Panc1 (cell line): ENCODE data around the gene DRG1. TPM values are rescaled to one million over a fixed set of nuclear protein-coding genes. Genes with fewer than 3 reads are reported as not detected.
"Not testable (repeated sequence)": the region's sequence is repeated elsewhere in the genome, so short reads cannot be mapped to it uniquely, and the experiment has no call there.

Source experiments
- ATAC-seq: fragments of 200-7000 bp; cut with Tn5 transposase; 2 replicates; pipeline ENCODE4 v1.9.1; 2020; ENCODE audit warnings: mild to moderate bottlenecking, moderate library complexity
- BruUV-seq: library from RNA; stranded (reverse); fragments of 400-500 nt; replicated peaks from 2 replicates; lab custom pipeline; 2021; lab: Mats Ljungman, UMichigan
- CTCF ChIA-PET: fragments of 300-600 bp; sonication (Branson Sonifier 250); formaldehyde crosslinking; loops from one replicate; lab custom pipeline; 2022; ENCODE audit warnings: antibody characterized with exemption; lab: Charles Lee
- POLR2A ChIA-PET: fragments of 300-600 bp; sonication (Branson Sonifier 250); formaldehyde crosslinking; loops from one replicate; lab custom pipeline; 2022; ENCODE audit warnings: antibody characterized with exemption; lab: Charles Lee
- DNase-seq: peaks from one replicate; pipeline ENCODE4 v3.0.0-alpha.2; 2010; ENCODE audit warnings: low read depth, low spot score
- H3K27ac ChIP-seq: 2 replicates; pipeline ENCODE4 v1.5.1; 2011; ENCODE audit warnings: mild to moderate bottlenecking, low read length, inconsistent platforms
- H3K27me3 ChIP-seq: fragments of 200-500 bp; sonication (Bioruptor generic); 2 replicates; pipeline ENCODE4 v1.6.0; 2014; ENCODE audit warnings: low read length, inconsistent platforms; ENCODE audit not compliant: control insufficient read depth, insufficient read depth
- H3K36me3 ChIP-seq: fragments of 200-500 bp; sonication (Bioruptor generic); 2 replicates; pipeline ENCODE4 v1.5.1; 2014; ENCODE audit warnings: inconsistent platforms, mild to moderate bottlenecking, low read length, moderate library complexity; ENCODE audit not compliant: control insufficient read depth, insufficient read depth
- H3K4me1 ChIP-seq: 2 replicates; pipeline ENCODE4 v1.5.1; 2011; ENCODE audit warnings: inconsistent platforms, mild to moderate bottlenecking, low read length, moderate library complexity; ENCODE audit not compliant: control insufficient read depth, insufficient read depth
- H3K4me3 ChIP-seq, 2 experiments: 2 replicates each; pipeline ENCODE4 v1.5.1; 2011 to 2012; ENCODE audit warnings: low read depth in 2 of 2, low read length in 2 of 2, mild to moderate bottlenecking in 2 of 2, inconsistent platforms in 1 of 2, moderate library complexity in 1 of 2
- H3K9me3 ChIP-seq: fragments of 200-500 bp; sonication (Bioruptor generic); 2 replicates; pipeline ENCODE4 v1.5.1; 2014; ENCODE audit warnings: low read depth, mild to moderate bottlenecking, inconsistent platforms, low read length, moderate library complexity; ENCODE audit not compliant: control insufficient read depth, insufficient read depth
- CTCF ChIP-seq: fragments of 450-650 bp; IDR thresholded peaks from 2 replicates; pipeline ENCODE4 v1.5.1; 2017; ENCODE audit warnings: mild to moderate bottlenecking
- POLR2AphosphoS5 ChIP-seq: IDR thresholded peaks from 2 replicates; pipeline ENCODE4 v1.6.1; 2012; ENCODE audit warnings: mild to moderate bottlenecking, low read depth, low read length, moderate library complexity
- REST ChIP-seq, 2 experiments: IDR thresholded peaks; 2 replicates each; pipeline ENCODE4 v1.6.1; 2011 to 2012; ENCODE audit warnings: low read depth in 2 of 2, control low read depth in 1 of 2, low read length in 1 of 2, mild to moderate bottlenecking in 1 of 2, moderate library complexity in 1 of 2; ENCODE audit not compliant: insufficient read depth in 1 of 2
- SIN3A ChIP-seq: IDR thresholded peaks from 2 replicates; pipeline ENCODE4 v1.6.1; 2012; ENCODE audit warnings: low read depth, mild to moderate bottlenecking, low read length, moderate library complexity, borderline replicate concordance; ENCODE audit not compliant: insufficient read depth
- TCF7L2 ChIP-seq: IDR thresholded peaks from 2 replicates; pipeline ENCODE4 v1.6.1; 2011; ENCODE audit warnings: mild to moderate bottlenecking, low read depth, low read length, inconsistent platforms
- in situ Hi-C: cut with HindIII; loops from 2 replicates; pipeline ENCODE4 v1.10.0; 2016; ENCODE audit warnings: low sequenced_read_pairs, low pct_unique_long_range_greater_than_20kb
- intact Hi-C: fragments of 100-400 bp; cut with micrococcal nuclease; formaldehyde crosslinking; loops from one replicate; pipeline ENCODE4 v1.10.0; 2022; ENCODE audit not compliant: unreplicated experiment
- total RNA-seq: library from RNA; stranded (reverse); gene quantifications from one replicate; pipeline ENCODE4 v1.2.1, GENCODE V29; 2021; ENCODE audit not compliant: unreplicated experiment

The DRG1 gene
- total RNA-seq, 1 experiment from 2014 or later, result 51.2 TPM

- Histone ChIP-seq H3K4me1 (no peaks in the 10 kb centered on the region), H3K27ac (no peak overlapping the region), H3K9me3 (no peaks in the 10 kb centered on the region), H3K27me3 (no peaks in the 10 kb centered on the region), H3K4me3 (no peak overlapping the region), H3K36me3 (no peaks in the 10 kb centered on the region)
- in situ Hi-C loops (no loop called here), intact Hi-C loops (no loop called here)
- no peak for DNase-seq
- TF ChIP-seq TCF7L2 (no peak), POLR2AphosphoS5 (no peak), CTCF (no peak), SIN3A (no peak), REST (IDR thresholded peaks at IDR 0.05; ENCODE audit: insufficient read depth in 1 of 2, low read depth in 2 of 2, low read length in 1 of 2) (no peak)
- ATAC-seq, result no peak
- no TSS peak for BruUV-seq
- POLR2A ChIA-PET, result interaction anchor here (0.6 kb wide), 1 partner anchor 47 kb away, joined by 4 read pairs; no protein-coding TSS in a partner anchor
- CTCF ChIA-PET, result no interaction called here
These were observed 21.8 kb upstream of the DRG1 start for GRCh38 chr22:31377612-31378011.

GRCh38 chr22:31378123-31378522 is 21.3 kb upstream of the DRG1 start:
- no peak overlapping the region for H3K4me3 ChIP-seq
- H3K9me3 ChIP-seq, result no peaks in the 10 kb centered on the region
- intact Hi-C loops (no loop called here), in situ Hi-C loops (no loop called here)
- H3K27me3 ChIP-seq, result no peaks in the 10 kb centered on the region
- H3K27ac ChIP-seq, result no peak overlapping the region
- H3K36me3 ChIP-seq, result no peaks in the 10 kb centered on the region
- no peaks in the 10 kb centered on the region for H3K4me1 ChIP-seq
- no TSS peak for BruUV-seq
- no peak for TF ChIP-seq POLR2AphosphoS5
- no peak for TF ChIP-seq REST (IDR thresholded peaks at IDR 0.05; ENCODE audit: insufficient read depth in 1 of 2, low read depth in 2 of 2, low read length in 1 of 2)
- no peak for TF ChIP-seq SIN3A
- TF ChIP-seq TCF7L2, result no peak
- TF ChIP-seq CTCF, result no peak
- DNase-seq, result no peak
- ChIA-PET POLR2A (no interaction called here), CTCF (no interaction called here)
- no peak for ATAC-seq

GRCh38 chr22:31378651-31379050 is 20.8 kb upstream of the DRG1 start:
- DNase-seq, intact Hi-C loops, H3K4me3 ChIP-seq, H3K4me1 ChIP-seq, H3K27me3 ChIP-seq, in situ Hi-C loops, POLR2A ChIA-PET, ATAC-seq, H3K36me3 ChIP-seq, BruUV-seq, H3K27ac ChIP-seq, H3K9me3 ChIP-seq: not testable (repeated sequence)
- CTCF ChIA-PET, result interaction anchor here (0.7 kb wide), 1 partner anchor 220 kb away, joined by 4 read pairs; no protein-coding TSS in a partner anchor
